ENCODE measurements around the gene DMXL1.

DNA sequence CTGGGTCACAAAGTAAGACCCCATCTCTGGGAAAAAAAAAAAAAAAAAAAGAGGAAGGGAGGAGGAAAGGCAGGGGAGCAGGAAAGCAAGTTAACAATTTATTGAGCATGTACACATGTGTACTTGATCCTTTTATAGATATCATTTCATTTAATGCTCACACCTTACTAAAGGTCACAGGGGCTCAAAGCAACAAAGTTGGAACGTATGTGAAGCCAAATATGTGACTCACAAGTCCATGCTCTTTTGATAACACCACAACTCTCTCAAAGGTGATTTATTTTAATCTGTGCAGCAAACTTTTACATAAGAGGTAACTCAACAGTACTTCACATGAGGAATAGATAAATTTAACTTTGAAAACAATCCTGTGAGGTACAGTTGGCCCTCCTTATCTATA, 48.1 kb upstream of the DMXL1 start:
- TF ChIP-seq, protein P1, sequence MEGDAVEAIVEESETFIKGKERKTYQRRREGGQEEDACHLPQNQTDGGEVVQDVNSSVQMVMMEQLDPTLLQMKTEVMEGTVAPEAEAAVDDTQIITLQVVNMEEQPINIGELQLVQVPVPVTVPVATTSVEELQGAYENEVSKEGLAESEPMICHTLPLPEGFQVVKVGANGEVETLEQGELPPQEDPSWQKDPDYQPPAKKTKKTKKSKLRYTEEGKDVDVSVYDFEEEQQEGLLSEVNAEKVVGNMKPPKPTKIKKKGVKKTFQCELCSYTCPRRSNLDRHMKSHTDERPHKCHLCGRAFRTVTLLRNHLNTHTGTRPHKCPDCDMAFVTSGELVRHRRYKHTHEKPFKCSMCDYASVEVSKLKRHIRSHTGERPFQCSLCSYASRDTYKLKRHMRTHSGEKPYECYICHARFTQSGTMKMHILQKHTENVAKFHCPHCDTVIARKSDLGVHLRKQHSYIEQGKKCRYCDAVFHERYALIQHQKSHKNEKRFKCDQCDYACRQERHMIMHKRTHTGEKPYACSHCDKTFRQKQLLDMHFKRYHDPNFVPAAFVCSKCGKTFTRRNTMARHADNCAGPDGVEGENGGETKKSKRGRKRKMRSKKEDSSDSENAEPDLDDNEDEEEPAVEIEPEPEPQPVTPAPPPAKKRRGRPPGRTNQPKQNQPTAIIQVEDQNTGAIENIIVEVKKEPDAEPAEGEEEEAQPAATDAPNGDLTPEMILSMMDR (IDR thresholded peaks at IDR 0.05) = no peak
- no peak for TF ChIP-seq POLR2A (IDR thresholded peaks at IDR 0.05)

Measured in heart left ventricle (tissue), 13 donors.